Effector memory CD4-positive, alpha-beta T cell (primary cell): ENCODE data around the gene CAMK2G.
"Not testable (repeated sequence)": the region's sequence is repeated elsewhere in the genome, so short reads cannot be mapped to it uniquely, and the experiment has no call there.

ENCODE experiments used
- DNase-seq, 3 donors: peaks; one replicate each; pipeline ENCODE4 v3.0.0-alpha.2; 2020
- H3K27ac ChIP-seq: 2 replicates; pipeline ENCODE4 v1.7.0; 2013; ENCODE audit warnings: mild to moderate bottlenecking, low read length, moderate library complexity; ENCODE audit not compliant: insufficient read depth, poor library complexity, severe bottlenecking
- H3K27me3 ChIP-seq: replicated peaks from 2 replicates; pipeline ENCODE4 v1.7.0; 2013; ENCODE audit warnings: mild to moderate bottlenecking, low read length; ENCODE audit not compliant: insufficient read depth, control insufficient read depth, poor library complexity, severe bottlenecking
- H3K36me3 ChIP-seq: 2 replicates; pipeline ENCODE4 v1.7.0; 2013; ENCODE audit warnings: mild to moderate bottlenecking, low read length, moderate library complexity; ENCODE audit not compliant: control insufficient read depth, insufficient read depth
- H3K4me1 ChIP-seq: 2 replicates; pipeline ENCODE4 v1.7.0; 2013; ENCODE audit warnings: low read length, mild to moderate bottlenecking; ENCODE audit not compliant: control insufficient read depth, insufficient read depth, poor library complexity, severe bottlenecking
- H3K4me3 ChIP-seq: 2 replicates; pipeline ENCODE4 v1.7.0; 2013; ENCODE audit warnings: low read length, low read depth, mild to moderate bottlenecking; ENCODE audit not compliant: insufficient read depth, poor library complexity, severe bottlenecking
- H3K9me3 ChIP-seq: 2 replicates; pipeline ENCODE4 v1.7.0; 2013; ENCODE audit warnings: mild to moderate bottlenecking, low read length, moderate library complexity; ENCODE audit not compliant: control insufficient read depth

CAMK2G gene

GRCh38 chr10:73829090-73829489 lies 45.3 kb downstream of the CAMK2G start:
- DNase-seq, H3K4me3 ChIP-seq, H3K4me1 ChIP-seq, H3K9me3 ChIP-seq, H3K27me3 ChIP-seq, H3K27ac ChIP-seq: not testable (repeated sequence)
- H3K36me3 ChIP-seq = peaks cover 33% of the 10 kb centered on the region

- no peak for DNase-seq
- peaks cover 40% of the 10 kb centered on the region for H3K36me3 ChIP-seq
- H3K4me3 ChIP-seq = no peak overlapping the region
- H3K27ac ChIP-seq = no peak overlapping the region
- H3K9me3 ChIP-seq = no peaks in the 10 kb centered on the region
- H3K4me1 ChIP-seq = no peaks in the 10 kb centered on the region
- no peaks in the 10 kb centered on the region for H3K27me3 ChIP-seq
Measured at GRCh38 chr10:73828161-73828560, 46.2 kb downstream of the CAMK2G start.

GRCh38 chr10:73827346-73828089 lies 46.8 kb downstream of the CAMK2G start:
- no peaks in the 10 kb centered on the region for H3K27me3 ChIP-seq
- no peak overlapping the region for H3K27ac ChIP-seq
- H3K4me1 ChIP-seq = no peaks in the 10 kb centered on the region
- peaks cover 40% of the 10 kb centered on the region for H3K36me3 ChIP-seq
- no peak overlapping the region for H3K4me3 ChIP-seq
- no peak for DNase-seq
- no peaks in the 10 kb centered on the region for H3K9me3 ChIP-seq

GRCh38 chr10:73824146-73824725 lies 50.1 kb downstream of the CAMK2G start:
- H3K36me3 ChIP-seq = peaks cover 62% of the 10 kb centered on the region
- H3K27me3 ChIP-seq = no peaks in the 10 kb centered on the region
- no peak for DNase-seq
- H3K4me3 ChIP-seq = no peak overlapping the region
- H3K9me3 ChIP-seq = no peaks in the 10 kb centered on the region
- no peaks in the 10 kb centered on the region for H3K4me1 ChIP-seq
- H3K27ac ChIP-seq = no peak overlapping the region

GRCh38 chr10:73823391-73823790 lies 51.0 kb downstream of the CAMK2G start:
- no peaks in the 10 kb centered on the region for H3K9me3 ChIP-seq
- no peak overlapping the region for H3K27ac ChIP-seq
- no peak overlapping the region for H3K4me3 ChIP-seq
- H3K27me3 ChIP-seq = no peaks in the 10 kb centered on the region
- DNase-seq = no peak
- H3K4me1 ChIP-seq = no peaks in the 10 kb centered on the region
- H3K36me3 ChIP-seq = peaks cover 64% of the 10 kb centered on the region

- Histone ChIP-seq H3K9me3 (no peaks in the 10 kb centered on the region), H3K27ac (no peak overlapping the region), H3K4me3 (no peak overlapping the region), H3K27me3 (no peaks in the 10 kb centered on the region), H3K36me3 (peaks cover 68% of the 10 kb centered on the region), H3K4me1 (no peaks in the 10 kb centered on the region)
- DNase-seq = no peak
Measured at GRCh38 chr10:73819513-73820093, 54.8 kb downstream of the CAMK2G start.

- Histone ChIP-seq H3K27me3 (no peaks in the 10 kb centered on the region), H3K9me3 (no peaks in the 10 kb centered on the region), H3K4me3 (no peak overlapping the region), H3K36me3 (peaks cover 68% of the 10 kb centered on the region), H3K4me1 (no peaks in the 10 kb centered on the region), H3K27ac (no peak overlapping the region)
- no peak for DNase-seq
Measured at GRCh38 chr10:73819081-73819480, 55.3 kb downstream of the CAMK2G start.

GRCh38 chr10:73818402-73818801 lies 56.0 kb downstream of the CAMK2G start:
- H3K9me3 ChIP-seq = no peaks in the 10 kb centered on the region

GRCh38 chr10:73817826-73818225 lies 56.5 kb downstream of the CAMK2G start:
- no peak for DNase-seq
- H3K4me1 ChIP-seq = no peaks in the 10 kb centered on the region
- H3K9me3 ChIP-seq = no peaks in the 10 kb centered on the region
- peaks cover 67% of the 10 kb centered on the region for H3K36me3 ChIP-seq
- H3K4me3 ChIP-seq = no peak overlapping the region
- no peak overlapping the region for H3K27ac ChIP-seq
- H3K27me3 ChIP-seq = no peaks in the 10 kb centered on the region

More at GRCh38 chr10:73818402-73818801, 56.0 kb downstream of the CAMK2G start:
- no peaks in the 10 kb centered on the region for H3K27me3 ChIP-seq
- peaks cover 62% of the 10 kb centered on the region for H3K36me3 ChIP-seq
- no peak overlapping the region for H3K27ac ChIP-seq
- no peaks in the 10 kb centered on the region for H3K4me1 ChIP-seq
- no peak for DNase-seq
- no peak overlapping the region for H3K4me3 ChIP-seq
